Dermis blood vessel endothelial cell (primary cell): ENCODE measurements around the gene PTPRK. TPM values are rescaled to one million over a fixed set of nuclear protein-coding genes. Genes with fewer than 3 reads are reported as not detected.
"Not testable (repeated sequence)": the region's sequence is repeated elsewhere in the genome, so short reads cannot be mapped to it uniquely, and the experiment has no call there.

Experiments used
- DNase-seq: peaks from one replicate; pipeline ENCODE4 v3.0.0; 2010
- total RNA-seq: library from RNA; depleted of rRNA; stranded (reverse); fragments of >200 nt; gene quantifications from 2 replicates; pipeline ENCODE4 v1.2.3, GENCODE V29; 2014

The PTPRK gene
- total RNA-seq, 1 donor from 2014 or later = 104 TPM

DNA sequence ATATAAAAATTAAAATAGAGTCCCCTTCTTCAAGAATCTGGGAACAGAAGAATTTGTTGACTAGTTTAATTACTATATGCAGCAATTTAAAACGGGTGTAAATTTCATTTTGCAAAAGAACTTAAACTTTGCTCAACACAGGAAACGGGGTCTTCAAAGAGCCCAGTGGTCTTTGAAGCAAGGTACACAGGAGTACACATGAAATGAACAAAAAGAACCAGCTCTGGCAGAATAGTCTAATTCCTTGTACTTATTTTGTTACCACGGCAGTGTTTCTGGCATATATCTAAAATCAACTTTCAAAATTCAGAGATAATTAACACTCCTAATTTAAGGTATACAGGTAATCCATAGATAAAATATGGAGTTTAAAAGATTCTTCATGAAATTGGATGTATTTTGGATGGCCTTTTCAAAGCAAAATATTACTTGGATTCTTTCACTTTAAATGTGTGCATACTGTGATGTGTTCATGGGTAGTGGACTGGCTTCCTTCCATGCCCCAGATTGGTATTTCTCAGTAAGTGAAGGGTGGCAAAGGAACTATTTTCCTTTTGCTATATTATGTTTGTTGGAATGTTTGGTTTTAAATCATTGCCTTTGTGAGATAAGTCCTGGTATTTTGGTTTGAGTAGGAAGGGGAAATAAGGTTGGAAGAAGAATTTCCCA, 522.8 kb downstream of the PTPRK start:
- DNase-seq = no peak

DNA sequence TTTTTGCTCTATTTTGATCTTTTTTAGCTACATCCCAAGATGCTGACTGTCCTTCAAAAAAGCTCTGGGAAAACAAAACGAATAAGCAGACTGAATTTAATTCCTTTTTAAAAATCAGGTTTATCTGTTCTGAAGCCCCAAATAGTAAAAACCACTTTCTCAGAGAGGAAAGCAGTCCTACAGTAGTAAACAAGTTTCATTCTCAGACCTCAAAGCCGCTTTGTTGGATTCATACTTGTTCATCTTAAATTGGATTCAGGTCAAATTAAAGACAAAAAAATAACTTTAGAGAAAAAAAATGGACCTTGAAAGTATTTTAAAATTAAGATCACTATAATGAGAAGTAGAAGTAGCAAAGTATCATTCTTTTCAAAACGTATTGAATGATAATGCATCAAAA, 523.5 kb downstream of the PTPRK start:
- DNase-seq = no peak

DNA sequence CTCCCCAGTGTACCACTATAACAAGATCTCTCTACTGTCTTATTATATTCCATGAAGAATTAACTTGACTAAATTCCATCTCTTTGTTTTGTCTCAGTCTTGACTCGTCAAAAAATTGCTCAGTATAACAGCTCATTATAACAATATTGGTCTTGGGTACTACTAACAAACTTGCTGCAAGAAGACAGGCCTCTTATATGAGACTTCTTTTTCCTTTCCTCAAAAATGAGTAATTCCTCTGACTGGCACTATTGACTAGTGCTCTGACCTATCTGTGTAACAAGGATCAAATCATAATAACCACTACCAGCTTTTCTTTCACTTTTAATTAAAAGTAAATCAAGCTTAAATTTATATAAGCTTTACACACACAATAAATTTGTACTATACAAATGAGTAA, 528.3 kb downstream of the PTPRK start:
- no peak for DNase-seq

DNA sequence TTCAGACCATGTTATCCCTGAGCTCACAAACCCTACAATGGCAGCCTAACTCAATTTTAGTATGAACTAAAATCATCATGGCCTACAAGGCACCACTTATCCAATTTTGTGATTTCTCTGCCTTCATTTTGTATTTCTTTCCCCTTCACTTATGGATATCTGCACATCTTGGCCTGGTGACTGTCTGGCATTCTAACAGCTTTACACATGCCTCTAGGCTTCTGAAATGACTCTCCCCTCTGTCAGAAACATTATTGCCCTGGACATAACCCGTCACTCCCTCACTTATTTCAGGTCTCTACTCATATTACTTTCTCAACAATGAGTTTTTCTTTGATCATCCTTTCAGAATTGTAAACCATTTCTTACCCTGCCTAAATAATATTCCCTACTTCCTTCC, 530.3 kb downstream of the PTPRK start:
- DNase-seq = no peak

DNA sequence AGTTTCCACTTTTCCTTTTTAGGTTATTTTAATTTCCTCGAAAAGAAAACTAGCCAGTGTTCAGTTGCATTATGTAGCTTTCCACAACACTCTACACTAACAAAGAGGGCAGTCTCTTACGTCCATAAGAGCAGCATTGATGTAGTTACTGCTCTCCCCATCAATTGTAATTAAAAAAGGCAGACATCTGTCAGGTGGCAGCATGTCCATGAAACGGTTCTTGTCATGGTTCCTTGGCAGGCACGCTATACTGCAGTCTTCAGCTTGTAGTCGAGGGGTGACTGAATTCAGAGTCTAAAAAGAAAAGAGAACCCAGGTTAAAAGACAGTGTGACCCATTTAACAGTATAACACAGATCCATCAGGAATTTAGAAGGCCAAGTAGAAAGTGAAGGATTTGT, 539.4 kb downstream of the PTPRK start:
- DNase-seq = no peak

DNA sequence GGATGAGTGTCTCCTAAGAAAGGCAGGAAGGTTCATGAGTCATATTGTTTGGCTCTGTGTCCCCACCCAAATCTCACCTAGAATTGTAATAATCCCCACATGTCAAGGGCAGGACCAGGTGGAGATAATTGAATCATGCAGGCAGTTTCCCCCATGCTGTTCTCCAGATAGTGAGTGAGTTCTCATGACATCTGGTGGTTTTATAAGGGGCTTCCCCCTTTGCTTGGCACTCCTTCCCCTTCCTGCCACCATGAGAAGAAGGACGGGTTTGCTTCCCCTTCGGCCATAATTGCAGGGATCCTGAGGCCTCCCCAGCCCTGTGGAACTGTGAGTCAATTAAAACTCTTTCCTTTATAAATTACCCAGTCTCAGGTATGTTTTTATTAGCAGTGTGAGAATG, 542.2 kb downstream of the PTPRK start:
- DNase-seq = not testable (repeated sequence)

DNA sequence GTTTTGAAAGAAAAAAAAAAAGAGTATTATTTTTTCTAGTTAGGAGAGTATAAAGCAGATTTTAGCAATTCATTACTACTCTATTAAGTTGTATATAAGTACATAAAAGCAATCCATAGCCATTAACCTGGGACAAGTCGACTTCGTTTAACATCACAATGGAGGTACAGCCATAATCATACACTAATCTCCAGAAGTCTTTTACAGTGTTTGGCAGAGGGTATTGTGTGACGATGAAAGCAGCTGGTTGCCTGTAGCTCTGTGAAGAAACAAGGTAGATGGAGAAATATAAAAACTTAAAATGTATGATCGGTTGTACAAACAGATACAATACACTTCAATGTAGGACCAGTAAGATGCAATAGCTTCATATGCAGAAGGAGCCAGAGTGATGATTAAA, 543.6 kb downstream of the PTPRK start:
- no peak for DNase-seq

DNA sequence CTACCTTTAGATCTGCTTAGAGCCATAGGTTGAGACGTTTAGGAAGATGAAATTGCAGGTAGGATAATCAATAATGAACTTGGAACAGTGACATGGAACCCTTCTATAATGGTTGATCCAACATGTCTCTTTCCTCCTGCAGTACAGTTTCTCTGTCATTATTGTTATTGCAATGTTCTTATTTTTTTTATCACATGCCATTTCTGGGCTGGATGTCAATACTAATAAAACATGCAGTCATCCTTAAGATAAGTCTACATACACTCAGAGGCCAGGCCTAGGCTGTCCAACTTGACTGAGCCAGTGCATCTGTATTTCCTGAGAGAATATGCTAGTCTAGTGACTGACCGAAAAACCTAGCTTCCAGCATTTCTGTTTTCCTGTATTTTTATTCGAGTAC, 544.3 kb downstream of the PTPRK start:
- no peak for DNase-seq

DNA sequence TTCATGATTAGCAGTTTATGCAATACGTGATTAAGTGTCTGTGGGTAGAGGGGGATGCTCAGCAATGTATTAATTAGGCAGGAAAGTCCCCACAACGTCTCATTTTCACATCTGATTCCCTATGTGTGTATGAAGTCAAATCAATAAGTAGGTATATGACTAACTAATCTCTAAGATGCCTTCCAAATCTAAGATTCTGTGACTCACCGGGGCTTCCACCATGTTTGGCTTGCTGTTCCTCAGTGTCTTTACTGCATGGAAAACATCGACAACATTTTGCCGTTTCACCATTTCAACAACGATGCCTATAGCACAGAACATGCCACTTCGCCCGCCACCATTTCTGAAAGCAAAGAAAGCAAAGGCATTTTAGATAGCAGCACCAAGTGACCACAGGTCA, 547.6 kb downstream of the PTPRK start:
- DNase-seq = no peak

DNA sequence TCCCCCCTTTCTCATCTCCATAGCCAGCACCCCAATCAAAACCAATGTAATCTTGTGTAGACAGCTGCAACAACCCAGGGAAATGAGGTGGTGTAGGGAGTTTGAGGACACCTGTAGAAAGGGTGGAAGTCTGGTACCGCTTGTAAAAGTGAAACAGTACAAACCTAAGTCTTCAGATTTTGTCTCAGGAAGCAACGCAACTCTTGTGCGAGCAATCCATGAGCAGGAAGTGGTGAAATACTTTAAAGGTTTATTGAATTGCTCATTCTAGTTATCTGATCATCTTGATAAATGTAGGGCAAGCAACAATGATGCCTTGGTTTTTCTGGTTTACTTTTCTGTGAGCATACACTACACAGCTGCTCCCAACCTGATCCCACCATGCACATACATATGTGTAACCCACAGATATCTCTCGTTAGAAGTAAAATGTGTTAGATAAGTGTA, 548.4 kb downstream of the PTPRK start:
- DNase-seq = peak; percentile 45

DNA sequence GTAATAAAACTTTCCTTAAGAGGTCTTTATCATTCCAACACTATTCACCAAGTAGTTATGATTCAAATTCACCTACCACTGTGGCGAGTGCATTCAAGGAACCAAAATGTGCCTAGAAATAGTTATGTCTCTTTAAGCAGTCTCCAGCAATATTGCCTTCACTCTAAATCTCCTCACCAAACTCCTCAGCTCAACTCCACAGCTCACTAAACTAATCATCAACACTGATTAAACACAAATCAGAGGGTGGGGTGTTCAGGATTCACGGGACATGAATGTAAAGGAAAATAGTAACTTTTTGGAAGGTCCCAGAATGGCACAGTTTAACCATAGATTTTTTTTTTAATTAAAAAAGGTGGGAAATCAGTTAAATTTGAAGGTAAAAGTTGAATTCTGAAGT, 549.0 kb downstream of the PTPRK start:
- DNase-seq = no peak

DNA sequence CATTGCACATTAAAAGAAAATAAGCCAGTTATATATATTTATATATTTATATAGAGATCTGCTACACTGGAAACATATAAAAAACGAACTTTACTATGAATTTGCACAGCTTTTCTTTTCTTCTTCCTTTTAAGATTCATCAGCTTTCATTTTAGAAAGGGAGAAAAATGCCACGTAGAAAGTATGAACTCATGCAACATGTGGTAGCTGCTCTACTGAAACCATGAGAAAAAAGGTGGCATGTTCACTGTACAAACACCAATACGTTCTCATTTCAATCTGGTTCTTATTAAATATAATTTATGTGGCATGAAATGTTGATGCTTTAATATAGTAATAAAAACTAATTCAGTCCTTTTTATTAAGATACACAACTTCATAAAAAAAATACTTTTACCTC, 550.7 kb downstream of the PTPRK start:
- DNase-seq = no peak

DNA sequence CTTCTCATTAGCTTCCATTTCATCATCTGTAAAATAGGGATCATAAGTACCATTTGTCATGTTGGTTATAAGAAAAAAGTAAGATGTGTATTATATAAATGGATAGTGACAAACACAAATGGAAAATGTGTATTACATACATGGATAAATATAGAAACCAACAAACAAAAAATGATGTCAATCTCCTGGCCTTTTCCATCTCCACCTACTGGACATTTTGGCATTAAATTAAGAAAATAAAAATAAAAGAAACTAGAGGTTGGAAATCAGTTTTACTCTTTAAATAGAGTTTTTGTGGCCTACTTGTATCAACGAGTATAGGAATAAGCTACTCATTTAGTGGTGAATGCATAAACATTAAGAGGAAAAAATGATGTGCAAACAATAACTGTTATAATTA, 552.0 kb downstream of the PTPRK start:
- DNase-seq = no peak

DNA sequence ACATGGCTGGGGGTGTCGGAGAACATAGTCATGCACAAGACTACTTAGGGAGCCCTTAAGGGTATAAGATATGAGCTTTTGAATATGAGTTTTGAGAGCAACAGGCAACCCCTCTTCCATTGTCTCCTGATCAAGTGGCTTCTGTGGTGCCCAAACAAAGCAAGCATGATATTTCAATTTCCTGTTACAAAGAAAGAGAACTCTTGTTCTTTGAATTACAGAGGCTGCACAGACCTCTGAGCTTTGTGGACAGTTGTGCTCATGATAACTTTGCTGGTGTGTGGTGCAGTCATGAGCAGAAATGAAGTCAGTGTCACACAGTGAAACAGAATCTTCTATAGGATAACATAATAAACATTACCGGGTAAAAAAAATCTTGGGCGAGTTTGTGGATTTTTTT, 552.7 kb downstream of the PTPRK start:
- no peak for DNase-seq

DNA sequence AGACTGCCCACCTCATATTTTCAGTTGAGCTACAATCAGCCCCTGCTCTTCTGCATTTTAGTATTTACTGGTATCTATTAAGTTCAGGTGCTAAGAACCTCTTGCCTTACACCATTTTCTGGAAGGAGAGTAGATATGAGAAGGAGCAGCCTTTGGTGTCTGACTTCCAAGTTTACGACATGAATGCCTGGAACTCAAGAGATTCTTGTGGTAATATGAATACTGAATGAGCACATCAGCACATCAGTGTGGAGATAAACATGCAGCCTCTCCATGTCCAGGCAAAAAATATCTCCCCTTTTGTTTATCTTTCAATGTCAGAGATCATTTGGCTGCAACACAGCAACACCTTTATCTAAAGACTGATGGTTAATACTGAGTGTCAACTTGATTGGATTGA, 553.8 kb downstream of the PTPRK start:
- DNase-seq = no peak

DNA sequence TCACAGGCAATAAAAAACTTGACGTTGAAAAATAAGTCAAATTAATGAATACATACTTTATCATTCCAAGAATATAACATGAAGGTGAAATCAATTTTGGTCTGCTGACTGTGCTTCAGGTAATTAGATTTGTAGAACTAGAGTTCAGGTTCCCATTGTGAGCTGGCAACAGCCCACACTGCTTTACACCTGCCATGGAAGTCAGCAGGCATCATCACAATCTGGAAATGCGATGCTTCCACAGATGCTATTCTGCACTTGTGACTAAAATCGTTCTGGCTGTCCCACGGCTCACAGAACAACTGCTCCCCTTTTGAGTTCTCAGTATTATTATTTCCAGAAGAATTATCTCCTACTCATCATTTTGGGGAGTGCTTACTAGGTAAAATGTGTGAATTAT, 556.9 kb downstream of the PTPRK start:
- no peak for DNase-seq

DNA sequence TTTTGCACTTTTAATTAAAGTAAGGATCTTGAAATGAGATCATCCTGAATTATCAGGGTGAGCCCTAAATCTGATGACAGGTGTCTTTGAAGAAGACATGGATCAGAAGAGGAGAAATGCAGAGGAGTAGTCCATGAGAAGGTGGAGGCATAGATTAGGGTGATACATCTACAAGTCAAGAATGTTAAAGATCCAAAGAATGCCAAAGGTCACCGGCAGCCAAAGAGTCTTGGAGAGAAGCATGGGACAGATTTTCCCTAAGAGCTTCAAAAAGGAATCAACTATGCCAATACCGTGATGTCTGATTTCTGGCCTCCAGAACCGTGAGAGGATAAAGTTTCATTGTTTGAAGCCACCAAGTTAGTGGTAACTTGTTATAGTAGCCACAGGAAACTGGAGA, 560.5 kb downstream of the PTPRK start:
- no peak for DNase-seq

DNA sequence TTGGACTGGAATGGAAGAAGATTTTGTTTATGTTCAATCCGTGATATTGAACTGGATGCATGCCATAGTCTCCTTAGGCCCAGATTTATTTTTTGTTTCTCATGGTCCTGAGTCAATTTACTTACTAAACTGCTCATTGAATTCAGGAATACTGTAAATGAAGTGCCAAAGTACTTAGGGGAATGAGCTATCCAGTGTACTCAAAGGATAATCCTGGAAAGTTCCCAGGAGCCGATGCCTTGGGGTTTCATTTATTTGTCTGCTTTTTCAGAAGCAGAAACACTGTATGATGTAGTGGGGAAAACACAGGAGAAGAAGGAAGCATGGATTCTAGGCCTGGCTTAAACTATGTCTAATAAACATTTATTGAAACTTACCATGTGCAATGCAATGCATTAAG, 563.4 kb downstream of the PTPRK start:
- DNase-seq = no peak

DNA sequence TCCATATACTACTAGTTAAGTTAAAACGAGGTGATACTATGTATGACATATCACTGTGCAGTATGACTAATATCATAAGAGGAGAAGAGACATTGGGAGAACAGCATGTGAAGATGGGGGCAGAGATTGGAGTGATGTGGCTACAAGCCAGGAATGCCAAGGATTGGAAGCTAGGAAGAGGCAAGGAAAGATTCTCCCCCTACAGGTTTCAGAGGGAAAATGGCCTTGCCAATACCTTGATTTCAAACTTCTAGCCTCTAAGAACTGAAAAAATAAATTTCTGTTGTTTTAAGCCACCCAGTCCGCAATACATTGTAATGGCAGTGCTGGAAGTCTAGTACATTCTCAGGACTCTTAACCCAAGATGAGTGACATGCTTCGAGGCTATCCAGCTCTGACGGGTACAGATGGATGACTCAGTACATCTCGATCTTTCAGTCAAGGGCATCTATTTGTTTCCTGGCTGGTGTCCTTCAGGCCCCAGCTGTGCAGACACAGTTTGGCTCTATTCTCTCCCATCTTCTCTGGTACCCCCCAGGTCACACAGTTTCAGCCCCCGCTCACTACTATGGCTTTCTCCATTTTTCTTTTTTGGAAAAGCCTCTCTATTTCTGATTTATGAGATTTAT, 564.0 kb downstream of the PTPRK start:
- no peak for DNase-seq

DNA sequence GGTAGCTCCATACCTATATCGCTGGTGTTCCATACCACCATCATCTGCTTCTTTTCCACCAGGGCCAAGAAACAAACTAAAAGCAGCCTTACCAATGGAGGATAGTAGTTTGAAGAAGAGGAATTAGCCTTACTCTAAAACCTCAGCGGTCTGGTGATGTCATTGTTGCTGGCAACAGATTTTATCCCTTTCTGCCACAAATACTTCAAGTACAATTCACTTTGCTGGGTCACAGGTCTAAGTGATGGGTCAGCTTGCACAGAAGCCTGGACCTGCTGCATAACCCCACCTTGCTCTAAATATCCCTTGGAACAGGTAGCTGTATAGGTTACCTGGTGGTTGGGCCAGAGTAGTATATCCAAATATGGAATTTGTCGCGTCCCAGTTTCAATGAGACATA, 566.3 kb downstream of the PTPRK start:
- DNase-seq = no peak

DNA sequence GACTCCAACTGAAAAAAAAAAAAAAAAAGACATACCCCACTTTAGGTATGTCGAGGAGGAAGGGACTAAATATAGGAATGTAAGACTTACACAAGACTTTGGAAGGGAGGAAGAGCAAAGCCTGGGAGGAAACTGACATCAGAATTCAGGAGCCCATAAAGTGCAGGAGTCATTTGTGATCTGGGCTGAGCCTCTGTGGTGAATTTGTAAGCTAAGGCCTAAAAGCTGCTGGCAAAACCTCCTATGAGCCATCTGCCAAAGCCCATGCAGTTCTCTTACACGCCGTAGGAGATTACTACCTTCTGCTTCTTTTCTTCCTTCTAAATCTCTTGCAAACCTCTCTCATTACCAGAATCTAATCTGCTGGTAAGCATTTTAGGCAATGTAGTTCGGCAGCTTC, 567.6 kb downstream of the PTPRK start:
- DNase-seq = no peak

DNA sequence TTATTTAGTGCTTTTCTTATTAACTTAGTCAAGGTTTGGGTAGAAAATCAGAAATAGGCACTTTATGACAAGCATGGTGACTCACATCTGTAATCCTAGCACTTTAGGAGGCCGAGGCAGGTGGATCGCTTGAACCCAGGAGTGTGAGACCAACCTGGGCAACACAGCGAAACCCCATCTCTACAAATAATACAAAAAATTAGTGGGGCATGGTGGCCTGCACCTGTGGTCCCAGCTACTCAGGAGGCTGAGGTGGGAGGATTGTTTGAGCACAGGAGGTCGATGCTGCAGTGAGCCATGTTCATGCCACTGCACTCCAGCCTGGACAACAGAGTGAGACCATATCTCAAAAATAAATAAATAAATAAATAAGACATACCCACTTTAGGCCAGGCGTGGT, 568.2 kb downstream of the PTPRK start:
- no peak for DNase-seq

DNA sequence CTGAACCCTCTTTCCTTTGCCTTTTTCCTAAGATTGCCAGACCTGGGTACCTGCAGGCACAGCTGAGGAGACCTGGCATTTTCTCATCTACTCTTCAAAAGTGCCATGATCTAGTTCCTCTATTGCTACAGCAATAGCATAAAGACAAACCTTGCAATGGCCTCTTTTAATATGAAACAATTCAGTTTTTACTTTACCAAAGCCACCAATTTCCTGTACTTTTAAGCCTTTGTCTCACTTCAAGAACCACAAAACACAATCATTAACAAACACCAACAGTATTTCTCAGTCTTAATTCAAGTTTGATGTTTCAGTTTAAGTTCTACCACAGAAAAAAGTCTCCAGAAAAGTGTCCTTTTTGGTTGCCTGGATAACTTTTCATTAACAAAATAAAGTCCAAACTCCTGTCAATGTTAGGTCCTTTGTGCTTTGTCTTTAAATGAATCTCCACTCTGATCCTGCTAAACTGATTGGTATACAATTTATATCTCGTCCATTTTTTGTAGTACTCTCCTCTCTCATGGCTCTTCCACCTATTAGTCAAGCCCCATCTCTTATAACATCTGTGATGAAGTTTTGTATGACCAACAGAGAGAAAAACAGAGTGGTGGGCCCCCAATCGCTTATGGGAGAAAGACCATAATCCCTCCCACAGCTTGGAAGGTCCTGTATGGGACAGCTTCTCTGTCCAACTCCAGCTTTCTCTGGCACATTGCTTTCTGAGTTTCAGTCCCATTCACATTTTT, 569.1 kb downstream of the PTPRK start:
- no peak for DNase-seq

DNA sequence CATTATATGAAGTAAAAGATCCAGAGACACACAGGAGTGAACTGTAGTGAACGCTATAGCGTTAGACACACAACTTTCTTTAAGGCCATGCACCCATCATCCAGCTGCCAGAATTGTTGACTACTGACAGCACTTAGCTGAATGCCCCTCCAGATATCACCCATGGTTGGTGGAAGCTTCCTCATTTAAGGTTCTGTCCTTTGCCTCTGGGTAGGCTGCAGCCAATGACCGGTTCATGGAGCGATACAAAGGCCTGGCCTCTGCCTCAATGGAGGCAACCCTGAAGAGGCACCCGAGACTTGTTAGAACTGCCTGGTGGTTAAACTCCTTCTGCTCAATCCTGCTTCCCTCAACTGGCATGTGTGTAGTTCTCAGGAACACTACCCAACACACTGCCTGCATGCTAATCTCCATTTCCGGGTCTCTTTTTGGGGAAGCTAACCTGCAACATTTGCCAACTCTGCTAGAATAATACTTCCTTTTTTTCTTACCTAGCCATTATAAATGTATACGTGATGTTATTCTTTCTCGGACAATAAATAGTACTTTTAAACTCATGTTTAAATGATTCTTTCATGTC, 569.7 kb downstream of the PTPRK start:
- DNase-seq = no peak
